GM19468 (cell line): ENCODE data around the gene MAP1LC3A.

ENCODE experiments used
- ATAC-seq: cut with Tn5 transposase; IDR thresholded peaks from one replicate; pipeline ENCODE4 v1.9.1; 2021; ENCODE audit warnings: mild to moderate bottlenecking, moderate library complexity, moderate number of reproducible peaks; ENCODE audit not compliant: unreplicated experiment; ENCODE audit errors: extremely low read depth

The MAP1LC3A gene

GRCh38 chr20:34546751-34547181 is 11.8 kb upstream of the MAP1LC3A start:
- no peak for ATAC-seq

- no peak for ATAC-seq
These were observed 10.5 kb upstream of the MAP1LC3A start for GRCh38 chr20:34547844-34548613.

GRCh38 chr20:34549291-34549928 is 9.1 kb upstream of the MAP1LC3A start:
- no peak for ATAC-seq

GRCh38 chr20:34549929-34550305 is 8.6 kb upstream of the MAP1LC3A start:
- no peak for ATAC-seq

GRCh38 chr20:34552569-34552968 is 5.9 kb upstream of the MAP1LC3A start:
- ATAC-seq = no peak

GRCh38 chr20:34553366-34553867 is 5.1 kb upstream of the MAP1LC3A start:
- ATAC-seq = no peak

GRCh38 chr20:34557936-34558319 is 590 bp upstream of the MAP1LC3A start:
- ATAC-seq = no peak

GRCh38 chr20:34559311-34560140 is 1.0 kb downstream of the MAP1LC3A start:
- no peak for ATAC-seq

- ATAC-seq = no peak
These were observed 1.6 kb downstream of the MAP1LC3A start for GRCh38 chr20:34560141-34560523.

- no peak for ATAC-seq
These were observed 2.1 kb downstream of the MAP1LC3A start for GRCh38 chr20:34560614-34561013.

GRCh38 chr20:34561661-34562060 is 3.1 kb downstream of the MAP1LC3A start:
- ATAC-seq = no peak

GRCh38 chr20:34562641-34563040 is 4.1 kb downstream of the MAP1LC3A start:
- no peak for ATAC-seq

- no peak for ATAC-seq
These were observed 6.3 kb downstream of the MAP1LC3A start for GRCh38 chr20:34564833-34565232.

GRCh38 chr20:34566978-34567891 is 8.7 kb downstream of the MAP1LC3A start:
- ATAC-seq = no peak

GRCh38 chr20:34567892-34568865 is 9.7 kb downstream of the MAP1LC3A start:
- ATAC-seq = no peak

- no peak for ATAC-seq
These were observed 11.1 kb downstream of the MAP1LC3A start for GRCh38 chr20:34569598-34569997.

- no peak for ATAC-seq
These were observed 12.4 kb downstream of the MAP1LC3A start for GRCh38 chr20:34570859-34571306.

- ATAC-seq = no peak
These were observed 13.2 kb downstream of the MAP1LC3A start for GRCh38 chr20:34571753-34572152.
